Body of pancreas (tissue), 4 donors: ENCODE measurements around the gene CREG2.

Source experiments
- POLR2A ChIP-seq, 3 donors: fragments of 450-650 bp; IDR thresholded peaks; one replicate each; pipeline ENCODE4 v1.6.1; 2016; ENCODE audit warnings: antibody characterized with exemption in 3 of 3, mild to moderate bottlenecking in 2 of 3
- TF ChIP-seq, protein P1 (sequence below), 7 experiments: fragments of 450-650 bp in 4 of 7; fragments of 200-600 bp in 3 of 7; sonication (generic) in 3 of 7; IDR thresholded peaks; one replicate each; pipeline ENCODE4 v1.5.1; 2016 to 2019; ENCODE audit warnings: antibody characterized with exemption in 7 of 7

DNA sequence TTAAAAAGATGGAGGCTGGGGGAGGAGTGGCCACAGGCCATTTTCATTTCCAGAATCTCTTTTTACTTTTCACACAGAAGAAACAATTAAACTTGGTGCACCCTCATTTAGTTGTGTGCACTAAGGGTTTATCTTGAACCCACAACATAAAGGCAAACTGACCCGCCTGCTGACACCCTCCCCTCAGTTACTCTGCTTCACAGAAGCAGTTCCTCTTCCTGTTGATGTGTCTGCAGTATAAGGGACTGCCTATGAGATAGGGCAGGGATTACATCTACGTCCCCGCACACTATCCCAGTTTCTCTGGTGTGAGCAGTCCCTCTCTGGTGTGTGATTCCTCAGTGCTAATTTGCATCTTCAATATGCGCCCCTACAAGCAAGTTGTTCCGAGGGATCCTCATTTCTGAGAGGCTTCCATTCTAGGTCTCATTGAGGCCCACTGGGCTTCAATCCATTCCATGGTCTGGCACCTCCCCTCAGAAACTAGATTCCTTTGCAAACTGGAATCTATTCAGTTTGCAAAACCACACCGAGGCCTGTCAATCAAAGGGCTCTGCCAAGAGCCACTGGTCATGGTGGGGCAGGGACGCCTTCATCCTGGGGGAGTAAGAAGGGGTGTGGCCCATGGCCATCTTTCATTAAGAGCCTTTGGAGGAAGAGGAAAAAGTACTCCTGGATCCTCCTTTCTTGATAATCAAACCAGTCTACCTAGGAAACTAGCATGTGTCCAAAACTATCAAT, 12.3 kb downstream of the CREG2 start:
- TF ChIP-seq, protein P1, sequence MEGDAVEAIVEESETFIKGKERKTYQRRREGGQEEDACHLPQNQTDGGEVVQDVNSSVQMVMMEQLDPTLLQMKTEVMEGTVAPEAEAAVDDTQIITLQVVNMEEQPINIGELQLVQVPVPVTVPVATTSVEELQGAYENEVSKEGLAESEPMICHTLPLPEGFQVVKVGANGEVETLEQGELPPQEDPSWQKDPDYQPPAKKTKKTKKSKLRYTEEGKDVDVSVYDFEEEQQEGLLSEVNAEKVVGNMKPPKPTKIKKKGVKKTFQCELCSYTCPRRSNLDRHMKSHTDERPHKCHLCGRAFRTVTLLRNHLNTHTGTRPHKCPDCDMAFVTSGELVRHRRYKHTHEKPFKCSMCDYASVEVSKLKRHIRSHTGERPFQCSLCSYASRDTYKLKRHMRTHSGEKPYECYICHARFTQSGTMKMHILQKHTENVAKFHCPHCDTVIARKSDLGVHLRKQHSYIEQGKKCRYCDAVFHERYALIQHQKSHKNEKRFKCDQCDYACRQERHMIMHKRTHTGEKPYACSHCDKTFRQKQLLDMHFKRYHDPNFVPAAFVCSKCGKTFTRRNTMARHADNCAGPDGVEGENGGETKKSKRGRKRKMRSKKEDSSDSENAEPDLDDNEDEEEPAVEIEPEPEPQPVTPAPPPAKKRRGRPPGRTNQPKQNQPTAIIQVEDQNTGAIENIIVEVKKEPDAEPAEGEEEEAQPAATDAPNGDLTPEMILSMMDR (IDR thresholded peaks at IDR 0.05), result no peak
- no peak for TF ChIP-seq POLR2A (IDR thresholded peaks at IDR 0.05)
